NCI-H748 (cell line): ENCODE results near the gene LRRC51.

Experiments
- DNase-seq: peaks from one replicate; lab custom pipeline; 2025; ENCODE audit not compliant: unreplicated experiment; lab: John Stamatoyannopoulos, UW

LRRC51 gene

DNA sequence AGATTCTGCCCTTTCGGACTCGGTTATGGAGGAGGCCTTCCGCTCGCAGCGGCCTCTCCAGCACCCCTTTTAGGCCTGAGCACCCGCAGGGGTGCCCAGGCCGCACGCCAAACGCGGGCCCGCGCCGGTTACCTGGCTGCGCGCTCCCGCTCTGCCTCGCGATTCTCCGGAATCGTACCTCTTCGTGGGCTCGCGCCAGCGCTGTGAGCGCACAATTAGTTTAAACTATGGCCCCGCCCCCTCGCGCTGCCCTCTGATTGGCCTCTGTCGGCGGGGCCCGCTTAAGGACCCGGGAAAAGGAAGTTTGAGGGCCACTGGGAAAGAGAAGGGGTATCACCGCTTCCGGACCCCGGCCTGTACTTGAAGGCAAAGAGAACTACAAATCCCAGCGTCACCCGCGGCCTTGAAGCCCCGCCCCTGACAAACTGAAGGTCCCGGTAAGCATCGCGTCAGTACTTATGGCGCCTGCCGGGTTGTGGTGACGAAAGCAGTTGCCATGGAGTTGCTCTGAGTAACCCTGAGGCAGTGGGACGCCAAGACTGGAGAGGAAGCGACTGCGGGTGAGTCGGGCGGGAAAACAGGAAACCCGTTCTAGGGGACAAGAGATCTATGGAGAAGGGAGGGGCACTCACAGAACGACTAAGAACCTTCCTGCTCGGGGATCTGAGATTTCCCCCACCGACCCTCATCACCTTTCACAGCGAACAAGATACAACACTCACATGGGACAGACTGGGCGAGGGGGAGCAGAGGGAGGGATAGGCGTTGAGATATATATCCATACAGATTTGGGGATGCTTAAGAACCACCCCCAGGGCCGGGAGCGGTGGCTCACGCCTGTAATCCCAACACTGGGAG is at the start of gene LRRC51, which contains the start of gene NUMA1:
LRRC51 (plus strand) TSS at position 525 of the 858 bp plus-strand sequence. CDS start 8,234 bp downstream, outside the sequence.
NUMA1 (minus strand) TSS at position 217 of the 858 bp plus-strand sequence. CDS start 44,599 bp downstream, outside the sequence.
- DNase-seq, result peak; percentile 100

DNA sequence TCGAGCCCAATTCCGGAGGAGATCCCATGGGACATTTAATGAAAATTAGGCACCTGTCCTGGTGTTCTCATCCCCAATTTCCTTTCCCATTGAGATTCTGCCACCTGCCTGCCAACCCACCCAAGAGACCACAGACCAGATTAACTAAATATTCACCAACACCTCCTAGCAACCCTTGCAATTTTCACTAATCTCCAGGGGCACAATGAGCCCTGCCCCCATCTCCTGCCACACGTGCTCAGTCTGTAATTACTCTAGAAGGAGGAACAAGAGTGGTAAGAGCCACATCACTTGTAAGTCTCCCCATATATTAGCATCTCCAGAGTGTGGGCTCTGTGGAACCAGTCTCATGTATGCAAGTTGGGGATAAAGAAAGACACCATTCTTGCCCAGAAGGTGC is 44.0 kb upstream of the LRRC51 start:
- no peak for DNase-seq

DNA sequence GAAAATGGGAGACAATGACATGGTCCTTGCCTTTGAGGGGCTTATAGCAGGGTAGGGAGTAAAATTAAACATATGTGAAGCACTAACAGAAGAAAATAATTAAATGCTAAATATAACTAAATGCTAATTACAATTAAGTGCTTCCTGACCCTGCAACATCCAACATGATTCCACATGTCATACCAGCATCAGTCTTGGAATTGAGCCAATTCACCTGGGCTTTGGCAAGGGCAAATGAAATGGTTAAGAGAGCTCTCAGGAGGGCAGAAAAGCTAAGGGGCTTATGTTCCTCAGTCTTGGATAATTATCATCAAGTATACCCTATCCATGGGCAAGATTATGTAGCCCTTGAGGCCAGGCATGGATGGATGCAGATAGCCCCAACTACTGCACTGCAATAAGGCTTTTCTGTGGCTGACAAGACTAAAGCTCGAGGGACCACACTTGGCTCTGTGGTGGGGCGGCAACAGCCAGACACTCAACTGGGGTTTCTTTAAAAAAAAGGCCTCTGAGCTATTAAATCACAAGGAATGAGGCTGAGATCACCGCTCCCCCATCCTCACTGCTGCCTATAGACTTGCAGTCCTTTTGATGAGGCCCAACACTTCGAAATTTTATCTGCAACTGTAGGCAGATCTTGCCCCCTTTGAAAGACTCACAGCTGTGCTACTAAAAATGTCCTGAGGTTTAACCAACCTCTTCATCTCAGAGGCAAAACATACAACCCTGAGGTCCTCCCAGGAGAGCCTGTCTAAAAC is 42.9 kb upstream of the LRRC51 start:
- DNase-seq, result peak; percentile 35

DNA sequence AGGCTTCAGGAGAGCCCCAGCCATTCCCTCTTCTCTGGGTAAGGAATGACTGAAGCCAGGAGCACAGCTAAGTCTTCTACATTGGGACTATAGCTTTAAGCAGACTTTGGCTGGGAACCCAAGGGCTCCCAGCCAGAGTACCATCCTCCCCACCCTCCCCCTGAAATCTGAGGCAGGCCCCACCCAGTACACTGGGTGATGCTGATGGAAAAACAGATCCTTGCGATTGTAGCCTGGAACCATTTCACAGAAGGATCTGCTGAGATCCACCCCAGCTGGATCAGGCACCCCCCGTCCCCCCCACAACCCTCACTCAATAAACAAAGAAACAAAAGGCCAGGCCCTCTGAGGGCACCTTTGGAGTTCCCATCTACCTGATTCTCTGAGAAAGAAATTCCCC is 42.2 kb upstream of the LRRC51 start:
- DNase-seq, result no peak

DNA sequence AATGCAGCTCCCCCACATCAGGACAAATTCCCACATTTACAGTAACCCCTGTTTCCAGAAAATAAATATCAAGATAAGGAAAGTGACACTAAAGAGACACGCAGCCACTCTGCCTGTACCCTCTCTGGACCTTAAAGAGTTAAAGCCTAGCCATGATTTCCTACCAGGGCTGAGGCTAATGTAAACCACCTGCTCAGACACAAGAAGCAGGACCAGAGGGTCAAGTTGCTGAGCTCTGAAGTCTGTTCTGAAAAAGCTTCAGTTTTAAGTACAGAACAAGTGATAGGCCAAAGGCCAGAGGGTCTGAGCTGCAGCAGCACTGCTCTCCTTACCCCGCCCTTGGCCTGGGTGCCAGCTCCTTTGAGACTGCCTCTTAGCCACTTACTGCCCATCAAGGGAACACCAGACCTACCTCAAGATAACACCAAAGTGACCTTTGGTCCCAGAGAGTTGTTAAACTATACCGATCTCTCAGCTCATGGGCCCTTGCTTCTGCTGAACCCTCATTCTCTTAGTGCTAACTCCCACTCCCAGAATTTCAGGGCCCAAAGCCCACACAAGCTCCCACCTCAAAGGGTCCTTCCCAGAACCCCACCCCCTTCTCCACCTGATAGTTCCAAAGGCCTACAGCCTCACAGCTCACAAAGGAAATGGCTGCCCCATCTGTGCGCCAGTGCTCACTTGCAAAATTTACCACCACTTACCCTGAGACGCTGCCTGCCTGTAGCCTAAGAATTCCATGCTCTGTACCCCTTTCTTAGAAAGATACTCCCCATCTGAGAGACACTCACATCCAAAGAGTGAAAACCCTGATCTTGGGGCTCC is 41.4 kb upstream of the LRRC51 start:
- DNase-seq, result no peak

GRCh38 chr11:72039856-72040401 is 40.7 kb upstream of the LRRC51 start:
- no peak for DNase-seq

DNA sequence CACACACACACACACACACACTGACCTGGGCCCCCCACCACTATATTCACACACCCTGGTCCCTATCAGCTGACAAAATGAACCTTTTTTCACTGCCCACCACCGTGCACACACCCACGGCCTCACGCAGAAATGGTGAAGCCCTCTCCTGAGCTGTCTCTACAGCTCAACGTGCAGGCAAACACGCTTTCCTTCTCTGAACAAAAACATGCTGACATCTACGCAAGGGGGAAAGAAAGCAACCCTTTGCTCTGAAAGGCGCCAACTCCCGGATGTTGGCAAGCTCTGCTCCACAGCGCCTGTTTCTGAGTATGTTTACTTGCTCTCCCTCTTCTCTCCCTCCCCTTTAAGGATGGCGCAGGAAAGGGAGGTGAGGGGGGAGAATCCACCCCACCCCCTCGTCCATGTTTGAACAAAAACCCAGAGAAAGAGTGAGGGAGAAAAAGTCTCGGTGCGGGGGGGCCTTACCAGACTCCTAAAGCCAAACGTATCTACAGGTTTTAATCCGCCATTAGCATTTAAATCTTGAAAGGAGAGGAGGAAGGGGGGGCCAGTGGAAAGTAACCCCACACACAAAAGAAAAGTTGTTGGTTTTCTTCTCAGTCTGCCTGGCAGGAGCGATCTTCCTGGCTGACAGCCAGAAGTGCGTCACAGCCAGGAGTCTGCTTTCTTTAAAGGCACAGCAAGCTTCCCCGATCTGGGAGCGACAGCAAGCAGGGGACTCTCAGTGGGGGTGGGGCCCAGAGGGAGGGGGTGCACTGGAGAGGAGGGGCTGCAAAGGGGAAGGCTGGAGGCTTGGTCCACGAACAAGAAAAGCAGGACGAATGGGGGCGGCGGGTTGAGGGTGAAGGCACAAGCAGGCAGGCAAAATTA is 39.9 kb upstream of the LRRC51 start:
- peak; percentile 94 for DNase-seq

GRCh38 chr11:72041364-72042063 is 39.1 kb upstream of the LRRC51 start:
- DNase-seq, result peak; percentile 68

DNA sequence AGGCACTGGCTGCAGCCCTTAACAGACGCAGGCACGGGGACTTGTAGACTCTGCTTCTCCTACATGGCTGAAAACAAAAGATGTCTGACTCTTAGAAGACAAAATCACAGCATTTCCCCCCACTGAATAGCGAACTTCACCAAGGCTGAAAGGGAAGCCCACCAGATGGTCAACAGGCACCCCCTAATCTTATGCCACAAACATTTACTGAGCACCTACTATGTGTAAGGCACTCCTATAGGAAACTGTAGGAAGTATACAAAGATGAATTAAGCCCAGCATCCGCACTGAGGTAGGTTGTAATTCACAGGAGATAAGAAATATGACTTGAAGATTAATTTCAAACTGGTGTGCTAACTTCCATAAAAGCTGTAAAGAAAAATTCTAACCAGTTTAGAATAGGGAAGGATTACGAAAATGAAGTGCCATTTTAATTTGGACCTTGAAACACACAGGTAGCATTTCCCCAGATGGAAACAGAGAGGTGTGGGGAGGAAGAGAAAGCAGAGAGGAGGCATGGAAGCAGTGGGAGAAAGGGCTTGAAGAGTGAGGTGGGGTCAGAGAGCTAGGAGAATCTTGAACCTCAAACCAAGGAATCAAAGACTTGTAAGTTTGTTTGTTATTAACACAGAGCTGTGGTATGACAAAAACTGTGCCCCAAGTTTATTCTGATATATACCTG is 38.4 kb upstream of the LRRC51 start:
- no peak for DNase-seq

DNA sequence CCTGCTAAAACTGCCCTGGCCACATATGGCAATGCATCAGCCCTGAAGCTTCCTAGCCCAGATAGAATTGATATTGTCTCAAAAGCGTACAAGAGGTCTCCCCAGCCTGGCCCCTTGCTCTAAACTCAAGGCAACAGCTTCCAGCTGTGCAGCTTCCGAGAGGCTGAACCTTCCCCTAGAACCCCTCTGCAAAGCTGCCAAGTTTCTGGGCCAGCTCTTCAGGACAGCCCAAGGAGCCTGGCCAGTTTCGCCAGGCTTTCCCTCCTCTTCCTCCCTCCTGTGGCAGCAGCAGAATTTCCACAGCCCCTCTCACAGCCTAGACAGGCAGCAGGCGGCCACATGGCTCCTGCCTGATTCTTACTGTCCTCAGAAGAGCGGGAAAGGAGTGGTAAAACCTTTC is 34.8 kb upstream of the LRRC51 start:
- no peak for DNase-seq

GRCh38 chr11:72048766-72049460 is 31.7 kb upstream of the LRRC51 start:
- no peak for DNase-seq

GRCh38 chr11:72058416-72059034 is 22.1 kb upstream of the LRRC51 start:
- DNase-seq, result no peak

DNA sequence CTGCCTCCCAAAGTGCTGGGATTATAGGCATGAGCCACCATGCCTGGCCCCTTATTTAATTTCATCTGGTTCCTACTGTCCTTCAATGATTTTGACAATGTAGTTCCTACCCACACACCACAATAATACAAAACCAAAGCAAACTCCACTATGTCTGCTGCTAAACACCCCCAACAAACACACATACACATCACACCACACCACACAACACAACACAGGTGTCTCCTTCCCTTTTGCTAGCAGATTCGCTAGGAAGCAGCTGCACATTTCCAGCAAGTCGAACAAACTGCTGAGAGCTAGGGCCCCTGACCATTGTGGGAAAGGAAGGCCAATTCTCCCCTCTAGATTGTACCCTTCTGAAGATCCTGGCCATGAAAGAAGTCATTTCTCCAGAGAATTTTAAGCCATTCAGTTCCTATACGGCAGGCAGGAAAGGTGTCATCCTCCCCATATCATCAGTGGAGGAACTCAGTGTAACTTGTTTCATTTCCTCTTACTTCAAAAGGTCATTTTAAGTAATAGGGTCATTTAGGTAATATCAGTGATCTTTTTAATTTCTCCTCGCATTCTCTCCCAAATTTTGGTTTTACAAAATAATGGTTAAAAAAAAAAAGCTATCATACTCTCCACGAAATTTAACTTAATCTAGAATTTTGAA is 18.8 kb upstream of the LRRC51 start:
- DNase-seq, result no peak

DNA sequence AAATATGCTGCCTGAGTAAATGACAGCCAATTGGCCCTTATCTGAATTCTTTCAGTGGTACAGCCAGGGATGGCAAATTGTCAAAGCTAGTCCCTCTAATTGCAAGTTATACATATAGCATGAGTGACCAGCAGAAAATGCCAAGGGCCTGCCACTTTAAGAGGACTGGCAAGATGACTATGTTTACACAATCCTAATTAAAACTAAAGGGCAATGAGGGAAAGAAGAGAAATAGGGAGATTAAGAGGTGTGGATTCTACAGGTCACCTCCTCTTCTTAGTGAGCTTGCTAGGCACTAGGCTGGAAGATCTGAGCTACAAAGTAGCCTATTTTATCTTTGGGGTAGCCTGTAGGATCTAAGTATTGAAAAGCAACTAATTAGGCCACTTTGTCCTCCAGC is 13.8 kb upstream of the LRRC51 start:
- no peak for DNase-seq

DNA sequence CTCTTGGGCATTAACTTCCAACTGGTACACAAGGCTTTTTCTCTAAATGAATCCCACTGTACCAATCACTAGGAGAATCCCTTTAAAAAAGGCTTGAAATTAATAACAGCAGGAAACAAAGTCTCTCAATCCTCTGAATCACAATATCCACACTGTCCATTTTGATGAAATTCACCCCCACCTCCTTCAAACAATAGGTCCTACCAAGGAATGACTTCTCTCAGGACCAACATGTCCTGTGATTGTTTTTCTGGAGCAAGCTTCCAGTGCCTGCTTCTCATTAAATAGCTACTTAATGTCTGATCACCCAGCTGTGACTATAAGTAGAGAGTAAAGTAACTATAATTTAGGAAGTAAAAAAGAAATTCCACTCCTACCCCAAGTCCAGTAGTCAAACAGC is 13.4 kb upstream of the LRRC51 start:
- DNase-seq, result no peak

DNA sequence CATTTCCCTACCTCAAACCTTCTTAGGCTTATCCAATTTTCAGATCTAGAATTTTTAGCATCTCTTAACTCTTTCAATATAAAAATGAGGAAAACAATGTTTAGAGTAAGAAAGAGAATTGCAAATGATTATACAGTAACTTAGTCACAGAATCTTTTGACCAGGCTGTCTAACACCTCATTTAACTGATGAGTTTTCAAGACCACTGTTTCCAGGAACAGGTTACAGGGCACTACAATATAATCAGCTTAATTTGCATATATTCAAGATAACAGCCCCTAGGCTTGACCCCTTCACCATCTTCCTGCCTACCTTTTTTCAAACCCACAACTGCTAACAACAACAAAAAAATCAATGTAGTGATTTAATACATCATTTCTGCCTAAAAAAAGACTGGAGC is 13.0 kb upstream of the LRRC51 start:
- no peak for DNase-seq

- DNase-seq, result no peak
These were observed 11.4 kb upstream of the LRRC51 start for GRCh38 chr11:72069200-72069599.
